Mesothelial cell of epicardium (in vitro differentiated cells): ENCODE results near the gene ZNF581. TPM values are rescaled to one million over a fixed set of nuclear protein-coding genes. Genes with fewer than 3 reads are reported as not detected.

Source experiments
- DNase-seq, 2 experiments: peaks; one replicate each; pipeline ENCODE4 v3.0.0; 2021; ENCODE audit warnings: low spot score in 2 of 2; ENCODE audit not compliant: unreplicated experiment in 2 of 2
- H3K27ac Mint-ChIP-seq: 2 replicates; pipeline ENCODE4 v1.8.0; 2021; ENCODE audit warnings: mixed read lengths
- H3K27me3 Mint-ChIP-seq: 2 replicates; pipeline ENCODE4 v1.8.0; 2021; ENCODE audit warnings: low read depth, mixed read lengths
- H3K36me3 Mint-ChIP-seq: 2 replicates; pipeline ENCODE4 v1.8.0; 2021; ENCODE audit warnings: mixed read lengths
- H3K4me1 Mint-ChIP-seq: 2 replicates; pipeline ENCODE4 v1.8.0; 2021; ENCODE audit warnings: mixed read lengths
- H3K4me3 Mint-ChIP-seq: 2 replicates; pipeline ENCODE4 v1.8.0; 2021; ENCODE audit warnings: mild to moderate bottlenecking, moderate library complexity, mixed read lengths
- H3K9me3 Mint-ChIP-seq: 2 replicates; pipeline ENCODE4 v1.8.0; 2021; ENCODE audit warnings: mixed read lengths
- total RNA-seq: library from RNA; stranded (reverse); gene quantifications from 3 replicates; pipeline ENCODE4 v1.2.1, GENCODE V29; 2021
- TF ChIP-seq, protein P1 (sequence below): fragments of 200-600 bp; sonication (generic); IDR thresholded peaks from one replicate; pipeline ENCODE4 v1.5.0; 2021; ENCODE audit warnings: antibody characterized with exemption; ENCODE audit not compliant: unreplicated experiment

The ZNF581 gene
- total RNA-seq, 1 donor from 2014 or later = 42.6 TPM

DNA sequence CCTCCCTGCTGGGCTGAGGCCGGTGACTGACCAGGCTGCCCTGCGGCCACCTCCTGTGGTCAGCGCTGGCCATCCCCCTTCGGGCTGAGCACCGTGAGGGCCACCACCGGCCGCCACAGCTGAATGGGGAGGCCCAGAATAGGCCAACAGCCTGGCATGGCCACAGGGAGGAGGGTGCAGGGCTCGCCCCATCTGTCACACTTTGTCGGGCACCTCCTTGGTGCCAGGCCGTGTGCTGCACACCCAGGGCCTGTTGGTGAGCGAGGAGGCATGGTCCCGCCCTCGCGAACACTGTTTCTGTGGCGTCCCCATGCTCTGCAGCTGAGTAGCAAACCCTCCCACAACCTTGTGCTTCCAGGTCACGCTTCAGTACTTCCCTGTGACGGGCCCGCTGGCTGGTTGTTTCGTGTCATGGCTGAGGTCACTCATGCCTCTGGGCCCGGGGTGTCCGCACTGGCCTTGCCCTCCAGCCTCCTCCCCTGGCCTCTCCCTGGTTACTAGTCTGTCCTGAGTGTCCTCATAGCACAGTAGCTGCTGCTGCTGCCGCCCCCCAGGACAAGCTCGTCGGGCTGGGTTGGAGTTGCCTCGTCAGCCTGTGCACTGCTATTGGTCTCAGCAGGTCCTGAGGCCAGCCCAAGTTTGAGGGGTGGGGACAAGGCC lies 46.8 kb downstream of the ZNF581 start:
- H3K36me3 Mint-ChIP-seq = peaks cover 9% of the 10 kb centered on the region
- TF ChIP-seq, protein P1, sequence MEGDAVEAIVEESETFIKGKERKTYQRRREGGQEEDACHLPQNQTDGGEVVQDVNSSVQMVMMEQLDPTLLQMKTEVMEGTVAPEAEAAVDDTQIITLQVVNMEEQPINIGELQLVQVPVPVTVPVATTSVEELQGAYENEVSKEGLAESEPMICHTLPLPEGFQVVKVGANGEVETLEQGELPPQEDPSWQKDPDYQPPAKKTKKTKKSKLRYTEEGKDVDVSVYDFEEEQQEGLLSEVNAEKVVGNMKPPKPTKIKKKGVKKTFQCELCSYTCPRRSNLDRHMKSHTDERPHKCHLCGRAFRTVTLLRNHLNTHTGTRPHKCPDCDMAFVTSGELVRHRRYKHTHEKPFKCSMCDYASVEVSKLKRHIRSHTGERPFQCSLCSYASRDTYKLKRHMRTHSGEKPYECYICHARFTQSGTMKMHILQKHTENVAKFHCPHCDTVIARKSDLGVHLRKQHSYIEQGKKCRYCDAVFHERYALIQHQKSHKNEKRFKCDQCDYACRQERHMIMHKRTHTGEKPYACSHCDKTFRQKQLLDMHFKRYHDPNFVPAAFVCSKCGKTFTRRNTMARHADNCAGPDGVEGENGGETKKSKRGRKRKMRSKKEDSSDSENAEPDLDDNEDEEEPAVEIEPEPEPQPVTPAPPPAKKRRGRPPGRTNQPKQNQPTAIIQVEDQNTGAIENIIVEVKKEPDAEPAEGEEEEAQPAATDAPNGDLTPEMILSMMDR = no peak
- H3K27me3 Mint-ChIP-seq = no peaks in the 10 kb centered on the region
- H3K9me3 Mint-ChIP-seq = no peaks in the 10 kb centered on the region
- no peak overlapping the region for H3K27ac Mint-ChIP-seq
- H3K4me1 Mint-ChIP-seq = no peaks in the 10 kb centered on the region
- no peak for DNase-seq
- H3K4me3 Mint-ChIP-seq = no peak overlapping the region

DNA sequence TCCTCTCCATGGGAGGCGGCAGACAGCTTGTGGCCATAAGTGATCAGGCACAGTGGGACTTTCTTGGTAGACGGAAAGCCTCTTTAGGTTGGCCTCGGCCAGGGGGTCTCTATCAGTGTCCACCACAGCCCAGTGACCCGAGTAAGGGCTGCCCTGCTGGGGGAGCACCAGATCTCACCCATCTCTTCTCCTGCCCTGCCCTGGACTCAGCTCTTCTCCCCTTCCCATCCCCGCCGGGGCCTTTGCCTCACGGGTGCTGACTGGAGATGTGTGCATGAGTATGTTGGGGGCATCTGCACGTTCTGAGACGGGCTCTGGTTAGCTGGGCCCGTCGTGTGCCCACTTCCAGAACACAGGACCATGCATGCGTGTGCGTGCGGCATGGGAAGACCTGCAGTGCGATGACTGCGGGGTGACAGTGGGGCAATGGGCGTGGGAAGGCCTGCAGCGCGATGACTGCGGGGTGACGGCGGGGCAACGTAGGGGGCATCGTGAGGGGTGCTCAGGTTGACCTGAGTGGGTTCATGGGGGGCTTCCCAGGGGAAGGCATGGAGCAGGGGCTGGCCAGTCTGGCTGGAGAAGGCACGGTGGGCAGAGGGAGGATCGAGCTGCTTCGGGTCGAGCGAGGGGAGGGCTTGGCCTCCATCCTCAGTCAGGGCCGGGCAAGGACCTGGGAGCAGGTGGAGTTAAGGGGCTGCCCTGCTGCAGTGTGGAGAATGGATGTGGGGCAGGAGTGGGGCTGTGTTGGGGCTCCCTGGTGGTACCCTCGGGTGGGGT lies 47.5 kb downstream of the ZNF581 start:
- Mint-ChIP-seq H3K27me3 (no peaks in the 10 kb centered on the region), H3K4me1 (no peaks in the 10 kb centered on the region), H3K4me3 (no peak overlapping the region), H3K27ac (no peak overlapping the region), H3K9me3 (no peaks in the 10 kb centered on the region), H3K36me3 (peaks cover 12% of the 10 kb centered on the region)
- no peak for DNase-seq
- TF ChIP-seq, protein P1 = no peak

DNA sequence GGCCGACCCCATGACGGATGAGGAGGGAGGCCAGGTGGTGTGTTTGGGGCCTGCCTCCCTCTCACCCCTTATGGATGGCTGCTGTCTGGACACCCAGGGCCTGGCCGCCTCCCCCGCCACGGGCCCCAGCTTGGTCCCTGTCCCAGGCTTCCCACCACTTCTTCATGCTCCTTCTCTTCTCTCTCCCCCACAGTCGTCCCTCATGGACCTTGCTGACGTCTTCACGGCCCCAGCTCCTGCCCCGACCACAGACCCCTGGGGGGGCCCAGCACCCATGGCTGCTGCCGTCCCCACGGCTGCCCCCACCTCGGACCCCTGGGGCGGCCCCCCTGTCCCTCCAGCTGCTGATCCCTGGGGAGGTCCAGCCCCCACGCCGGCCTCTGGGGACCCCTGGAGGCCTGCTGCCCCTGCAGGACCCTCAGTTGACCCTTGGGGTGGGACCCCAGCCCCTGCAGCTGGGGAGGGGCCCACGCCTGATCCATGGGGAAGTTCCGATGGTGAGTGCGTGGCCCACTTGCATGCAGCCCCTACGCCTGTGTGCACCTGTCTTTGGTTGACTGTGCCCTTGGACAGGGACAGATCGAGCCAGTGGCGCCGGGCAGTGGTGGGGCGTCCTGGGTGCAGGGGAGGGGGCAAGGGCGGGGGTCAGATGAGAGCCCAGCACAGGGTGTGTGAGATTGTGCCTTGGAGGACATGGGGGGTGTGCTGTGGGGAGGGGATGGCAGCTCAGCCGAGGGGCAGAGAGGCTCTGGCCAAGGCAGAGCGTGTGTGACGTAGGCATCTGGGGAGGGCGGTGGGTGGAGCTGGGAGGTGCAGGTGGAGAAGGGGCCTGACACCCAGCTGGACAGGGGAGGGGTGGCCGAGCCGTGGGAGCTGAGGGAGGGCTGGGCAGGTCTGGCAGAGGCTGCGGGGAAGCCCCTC lies 48.4 kb downstream of the ZNF581 start:
- no peak for DNase-seq
- Mint-ChIP-seq H3K27ac (no peak overlapping the region), H3K27me3 (no peaks in the 10 kb centered on the region), H3K4me1 (no peaks in the 10 kb centered on the region), H3K4me3 (no peak overlapping the region), H3K9me3 (no peaks in the 10 kb centered on the region), H3K36me3 (peaks cover 12% of the 10 kb centered on the region)
- TF ChIP-seq, protein P1 = no peak

DNA sequence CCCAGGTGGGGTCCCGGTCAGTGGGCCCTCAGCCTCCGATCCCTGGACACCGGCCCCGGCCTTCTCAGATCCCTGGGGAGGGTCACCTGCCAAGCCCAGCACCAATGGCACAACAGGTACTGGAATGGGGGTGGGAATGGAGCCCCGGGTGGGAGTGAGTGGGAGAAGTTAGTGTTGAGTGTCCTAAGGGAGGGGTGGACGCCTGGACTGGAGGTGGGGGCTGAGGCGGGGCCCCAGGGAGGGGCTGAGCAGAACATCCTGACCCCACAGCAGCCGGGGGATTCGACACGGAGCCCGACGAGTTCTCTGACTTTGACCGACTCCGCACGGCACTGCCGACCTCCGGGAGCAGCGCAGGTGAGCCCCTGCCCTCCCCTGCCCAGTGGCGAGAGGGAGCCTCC lies 49.2 kb downstream of the ZNF581 start:
- Mint-ChIP-seq H3K4me1 (no peaks in the 10 kb centered on the region), H3K27ac (no peak overlapping the region), H3K4me3 (no peak overlapping the region), H3K36me3 (peaks cover 17% of the 10 kb centered on the region), H3K27me3 (no peaks in the 10 kb centered on the region), H3K9me3 (no peaks in the 10 kb centered on the region)
- TF ChIP-seq, protein P1 = no peak
- no peak for DNase-seq

DNA sequence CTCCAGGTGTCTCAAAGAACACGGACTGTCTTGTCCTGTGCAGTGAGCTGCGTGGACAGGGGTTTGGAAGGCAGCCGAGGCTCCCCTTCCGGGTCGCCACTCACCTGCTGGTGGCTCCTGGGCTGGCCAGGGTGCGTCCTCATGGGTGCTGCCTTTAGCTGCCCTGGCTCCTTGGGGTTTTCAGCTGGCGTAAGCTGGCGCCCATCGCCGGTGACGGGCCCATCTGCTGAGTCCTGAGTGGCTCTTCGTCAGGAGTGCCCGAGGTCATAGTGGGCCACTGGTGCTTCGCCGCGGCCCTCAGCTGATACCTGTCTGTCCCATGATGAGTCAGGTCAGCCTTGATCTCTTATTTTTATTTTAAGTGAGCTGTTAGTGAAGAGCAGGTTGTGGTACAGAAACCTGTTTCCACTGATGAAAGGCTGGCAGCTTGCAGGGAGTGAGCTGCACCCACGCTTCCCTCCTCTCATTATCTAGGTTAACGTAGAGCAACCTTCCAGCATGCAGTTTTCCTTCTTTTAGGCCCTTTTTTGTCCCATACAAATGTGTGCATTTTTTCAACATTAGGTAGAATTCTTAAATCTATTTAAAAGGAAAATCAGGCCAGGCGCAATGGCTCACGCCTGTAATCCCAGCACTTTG lies 50.0 kb downstream of the ZNF581 start:
- Mint-ChIP-seq H3K4me3 (no peak overlapping the region), H3K36me3 (peaks cover 20% of the 10 kb centered on the region), H3K4me1 (no peaks in the 10 kb centered on the region), H3K27ac (no peak overlapping the region), H3K9me3 (no peaks in the 10 kb centered on the region), H3K27me3 (no peaks in the 10 kb centered on the region)
- TF ChIP-seq, protein P1 = no peak
- DNase-seq = no peak
